Left kidney (tissue), 2 donors: ENCODE measurements around the gene RNF220. TPM values are rescaled to one million over a fixed set of nuclear protein-coding genes. Genes with fewer than 3 reads are reported as not detected.
A peak's percentile ranks its signal among the peaks of the same experiment; 100 is the strongest.

ENCODE experiments used
- DNase-seq: peaks from one replicate; pipeline ENCODE4 v3.0.0-alpha.2; 2013
- polyA plus RNA-seq: library from polyadenylated mRNA; unstranded; fragments of 120-200 nt; gene quantifications from one replicate; pipeline ENCODE4 v1.2.1, GENCODE V29; 2013; ENCODE audit not compliant: insufficient read length

Gene RNF220
- polyA plus RNA-seq, 1 donor: 80.5 TPM

DNA sequence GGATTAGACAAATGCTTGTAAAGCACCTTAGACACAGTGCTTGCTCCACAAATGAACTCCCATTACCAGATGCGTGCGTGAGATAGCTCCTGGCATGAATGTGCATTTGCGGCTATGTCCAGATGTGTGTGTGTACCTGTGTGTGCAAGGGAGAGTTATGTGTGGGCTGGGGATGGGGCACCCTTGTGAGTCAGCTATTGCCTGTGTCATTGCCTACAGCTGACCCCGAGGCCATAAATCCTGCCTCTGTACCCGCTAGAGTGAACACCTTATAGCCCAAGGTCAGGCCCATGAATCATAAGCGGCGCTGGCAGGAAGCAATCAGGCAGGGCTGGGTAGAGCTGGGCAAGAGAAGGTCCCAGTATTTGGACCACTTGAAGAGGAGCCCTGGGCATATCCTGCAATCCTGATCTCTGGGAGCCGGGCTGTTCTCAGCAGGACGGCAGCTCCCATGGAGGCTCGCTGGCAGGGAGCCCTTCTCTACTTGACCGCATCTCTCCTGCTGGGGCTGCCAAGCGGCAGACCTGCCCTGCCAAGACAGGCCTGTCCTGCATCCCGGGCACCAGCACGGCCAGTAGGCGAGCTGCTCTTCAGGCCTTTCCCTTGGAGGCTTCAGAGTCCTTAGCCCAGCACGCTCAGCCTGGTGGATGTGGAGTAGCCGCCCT, 182.9 kb downstream of the RNF220 start:
- no peak for DNase-seq

DNA sequence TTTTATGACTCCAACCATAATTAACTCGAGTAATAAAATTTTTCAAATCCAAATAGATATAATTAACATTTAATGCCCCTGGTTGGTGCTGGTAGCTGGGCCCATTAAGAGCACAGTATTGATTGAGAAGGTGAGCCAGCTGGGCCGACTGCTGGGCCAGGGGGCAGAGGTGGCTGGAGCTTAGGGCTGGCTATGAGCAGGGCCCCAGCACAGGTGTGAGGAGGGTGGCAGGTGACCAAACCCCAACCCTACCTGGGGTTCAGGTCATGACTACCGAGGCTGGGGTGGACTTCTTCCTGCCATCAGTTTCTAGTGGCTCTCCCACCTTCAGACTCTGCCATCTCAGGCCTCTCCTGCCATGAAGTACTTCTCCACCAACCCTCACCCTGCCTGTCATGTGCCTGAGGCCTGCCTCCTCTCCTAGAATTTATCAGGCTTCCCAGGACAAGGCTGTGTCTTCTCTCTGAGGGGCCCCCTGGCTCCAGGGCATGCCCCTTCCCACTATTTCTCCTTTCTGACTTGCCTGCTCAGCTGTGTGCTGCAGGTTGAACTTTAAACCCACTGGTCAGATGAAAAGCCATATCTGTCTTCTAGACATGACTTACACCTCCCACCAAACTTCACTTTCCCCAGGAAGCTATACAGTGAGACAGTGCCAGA, 183.6 kb downstream of the RNF220 start:
- no peak for DNase-seq

DNA sequence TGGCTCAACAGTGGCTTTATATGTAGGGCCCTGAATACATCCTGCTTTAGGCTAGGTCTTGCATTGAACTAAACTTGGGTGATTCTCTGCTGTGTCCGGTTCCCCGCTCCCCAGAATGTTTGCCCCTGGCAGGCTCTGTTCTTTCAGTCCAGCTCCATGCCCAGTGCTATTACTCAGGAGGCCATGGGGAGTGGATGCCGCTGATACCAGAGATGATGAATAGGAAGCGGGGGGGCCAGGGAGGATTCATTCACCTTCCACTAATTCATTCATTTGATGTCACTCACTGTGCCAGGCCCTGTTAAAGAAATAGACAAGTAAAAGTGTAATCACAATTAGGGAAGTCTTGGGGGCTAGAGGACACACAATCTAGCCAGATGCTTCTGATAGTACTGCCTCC, 185.4 kb downstream of the RNF220 start:
- no peak for DNase-seq

DNA sequence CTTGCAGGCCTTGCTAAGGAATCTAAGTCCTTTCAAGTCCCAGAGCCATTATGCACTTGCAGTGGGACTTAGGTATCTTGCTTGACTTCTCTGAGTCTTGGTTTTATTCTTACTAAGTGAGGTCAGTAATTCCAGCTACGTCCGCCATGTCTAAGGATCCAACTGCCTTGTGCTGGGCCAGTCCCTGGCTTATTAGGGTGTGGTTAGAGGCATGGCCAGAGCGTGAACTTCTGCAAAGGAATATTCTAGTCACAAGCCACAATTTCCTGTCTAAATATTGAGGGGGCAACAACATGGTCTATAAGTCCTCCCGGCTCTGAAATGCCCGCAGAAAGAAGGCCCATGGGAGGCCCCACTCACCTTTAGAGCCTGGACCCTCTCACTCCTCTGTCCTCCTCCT, 186.3 kb downstream of the RNF220 start:
- no peak for DNase-seq

DNA sequence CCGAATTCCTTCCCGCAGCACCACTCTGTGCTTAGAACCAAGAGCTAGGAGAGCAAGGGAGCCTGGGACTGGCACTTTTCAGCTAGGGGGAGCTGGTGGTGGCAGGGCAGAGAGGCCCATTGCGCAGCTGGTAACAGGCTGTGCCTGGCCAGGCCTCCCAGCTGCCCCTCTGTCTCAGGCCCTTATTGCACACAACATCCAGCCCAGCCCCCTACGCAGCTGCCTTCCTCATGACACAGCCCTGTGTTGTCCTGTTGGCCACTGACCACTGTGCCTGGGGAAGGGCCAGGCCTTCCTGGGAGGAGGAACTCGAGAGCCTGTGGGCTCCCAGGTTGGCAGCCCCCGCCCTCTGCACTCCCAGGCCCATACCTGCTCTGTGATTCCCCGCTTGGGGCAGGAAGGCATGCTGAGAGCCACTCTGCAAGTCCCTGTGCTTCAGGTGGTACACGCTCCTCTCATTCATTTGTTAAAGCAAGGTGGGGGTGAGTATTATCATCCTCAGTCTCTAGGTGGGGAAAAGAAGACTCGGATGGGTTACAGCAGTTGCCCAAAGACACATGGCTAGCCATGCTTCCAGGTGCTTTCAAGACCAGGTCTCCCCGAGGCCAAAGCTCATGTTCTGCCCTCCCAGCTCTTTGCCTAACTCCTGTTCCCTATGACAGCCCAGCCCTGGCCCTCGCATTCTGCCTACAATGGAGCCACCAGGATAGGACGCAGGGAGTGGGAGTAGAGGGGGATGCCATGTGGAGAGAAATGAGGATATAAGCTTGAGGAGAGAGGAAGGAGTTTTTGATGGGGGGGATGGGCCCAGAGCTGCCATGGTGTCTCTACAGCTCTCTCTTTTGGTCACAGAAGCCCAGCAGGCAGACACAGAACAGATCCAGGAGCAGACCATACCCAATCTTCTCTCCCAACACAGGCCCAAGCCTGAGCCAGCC, 187.4 kb downstream of the RNF220 start:
- DNase-seq: no peak

DNA sequence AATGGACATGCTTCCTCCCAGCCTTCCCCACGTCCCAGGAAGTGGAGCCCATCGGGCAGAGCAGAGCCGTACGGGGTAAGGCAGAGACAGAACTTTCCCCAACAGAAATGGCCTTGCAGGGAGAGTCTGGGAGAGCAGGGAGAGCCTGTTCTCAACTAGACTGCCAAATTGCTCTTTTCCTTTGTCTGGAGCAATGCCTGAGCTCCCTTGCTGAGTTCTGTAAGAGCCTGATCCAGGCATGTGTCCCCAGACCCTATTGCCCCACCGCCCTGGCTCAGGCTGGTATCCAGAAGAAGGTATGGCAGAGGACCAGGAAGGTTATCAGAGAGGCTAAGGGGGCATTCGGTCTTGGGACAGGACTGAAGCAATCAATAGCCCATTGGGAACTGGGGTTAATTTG, 189.3 kb downstream of the RNF220 start:
- DNase-seq: no peak

DNA sequence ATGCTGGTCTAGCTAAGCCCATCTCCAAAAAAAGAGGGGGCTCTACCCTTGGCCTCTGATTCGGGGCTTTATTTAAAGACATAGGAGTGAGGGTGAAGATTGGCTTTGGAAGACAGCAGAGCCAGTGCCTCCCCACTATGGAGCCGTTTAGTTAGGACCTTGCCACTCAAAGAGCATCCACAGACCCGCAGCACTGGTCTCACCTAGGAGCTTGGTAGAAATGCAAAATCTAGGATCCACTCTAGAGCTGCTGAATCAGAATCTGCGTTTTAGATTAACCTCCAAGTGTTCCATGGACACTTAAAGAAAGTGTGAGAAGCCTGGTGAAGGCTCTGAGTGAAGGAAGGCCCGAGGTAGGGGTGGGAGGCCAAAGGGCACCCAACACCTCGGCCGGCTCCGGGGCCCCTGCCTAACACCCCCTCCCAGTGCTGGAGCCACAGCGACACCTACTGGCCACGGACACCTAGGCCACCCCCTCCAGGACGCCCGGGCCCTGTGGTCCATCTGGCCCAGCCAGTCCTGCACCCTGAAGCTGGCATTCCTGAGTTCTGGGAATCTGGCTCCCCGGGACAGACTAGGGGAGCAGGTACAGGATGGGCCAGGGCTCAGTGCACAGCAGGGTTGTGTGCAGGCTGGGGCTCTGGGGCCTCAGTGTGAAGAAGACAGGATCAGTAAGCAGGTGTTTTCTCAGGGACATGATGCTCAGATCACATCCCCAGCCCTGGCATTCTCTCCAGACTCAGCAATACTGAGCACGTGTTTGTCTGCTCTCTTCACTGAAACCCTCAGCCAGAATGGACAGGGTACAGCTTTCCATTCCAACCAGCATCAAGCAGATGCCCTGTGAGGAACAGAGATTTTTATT, 190.0 kb downstream of the RNF220 start:
- DNase-seq: peak; percentile 47

DNA sequence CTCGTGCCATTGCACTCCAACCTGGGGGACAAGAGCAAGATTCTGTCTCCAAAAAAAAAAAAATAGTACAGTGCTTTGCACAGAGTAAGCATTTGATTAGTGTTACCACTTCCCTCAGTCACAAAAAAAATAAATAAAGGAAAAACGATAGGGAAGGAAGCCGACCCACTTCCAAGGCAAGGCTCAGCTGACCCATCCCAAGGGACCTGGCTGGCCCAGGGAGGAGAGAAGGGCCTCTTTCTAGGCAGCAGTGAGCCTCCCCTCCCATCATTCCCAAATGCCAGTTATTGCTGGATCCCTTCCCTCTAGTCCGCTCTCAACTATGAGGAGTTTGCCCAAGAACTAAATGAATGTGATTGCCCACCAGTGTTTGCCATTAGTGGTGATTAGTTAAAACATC, 191.5 kb downstream of the RNF220 start:
- no peak for DNase-seq

DNA sequence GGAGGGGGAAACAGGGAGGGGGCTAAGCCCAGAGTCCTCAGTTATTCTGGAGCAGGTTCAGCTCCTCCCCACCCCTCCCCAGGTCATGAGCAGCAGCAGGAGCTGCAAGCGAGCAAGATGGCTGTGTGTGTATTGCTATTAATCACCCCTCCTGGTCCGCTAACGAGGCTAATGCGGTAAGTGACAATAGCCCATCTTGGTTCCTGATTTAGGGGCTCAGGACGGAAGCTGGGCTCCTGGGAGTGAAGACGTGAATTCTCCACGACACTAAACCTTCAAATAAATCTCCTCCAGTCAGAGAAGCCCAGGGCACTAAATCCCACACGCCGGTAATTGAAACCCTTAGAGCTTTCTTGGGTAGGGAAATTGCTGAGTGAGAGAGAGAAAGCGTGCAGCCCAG, 193.1 kb downstream of the RNF220 start:
- DNase-seq: no peak

DNA sequence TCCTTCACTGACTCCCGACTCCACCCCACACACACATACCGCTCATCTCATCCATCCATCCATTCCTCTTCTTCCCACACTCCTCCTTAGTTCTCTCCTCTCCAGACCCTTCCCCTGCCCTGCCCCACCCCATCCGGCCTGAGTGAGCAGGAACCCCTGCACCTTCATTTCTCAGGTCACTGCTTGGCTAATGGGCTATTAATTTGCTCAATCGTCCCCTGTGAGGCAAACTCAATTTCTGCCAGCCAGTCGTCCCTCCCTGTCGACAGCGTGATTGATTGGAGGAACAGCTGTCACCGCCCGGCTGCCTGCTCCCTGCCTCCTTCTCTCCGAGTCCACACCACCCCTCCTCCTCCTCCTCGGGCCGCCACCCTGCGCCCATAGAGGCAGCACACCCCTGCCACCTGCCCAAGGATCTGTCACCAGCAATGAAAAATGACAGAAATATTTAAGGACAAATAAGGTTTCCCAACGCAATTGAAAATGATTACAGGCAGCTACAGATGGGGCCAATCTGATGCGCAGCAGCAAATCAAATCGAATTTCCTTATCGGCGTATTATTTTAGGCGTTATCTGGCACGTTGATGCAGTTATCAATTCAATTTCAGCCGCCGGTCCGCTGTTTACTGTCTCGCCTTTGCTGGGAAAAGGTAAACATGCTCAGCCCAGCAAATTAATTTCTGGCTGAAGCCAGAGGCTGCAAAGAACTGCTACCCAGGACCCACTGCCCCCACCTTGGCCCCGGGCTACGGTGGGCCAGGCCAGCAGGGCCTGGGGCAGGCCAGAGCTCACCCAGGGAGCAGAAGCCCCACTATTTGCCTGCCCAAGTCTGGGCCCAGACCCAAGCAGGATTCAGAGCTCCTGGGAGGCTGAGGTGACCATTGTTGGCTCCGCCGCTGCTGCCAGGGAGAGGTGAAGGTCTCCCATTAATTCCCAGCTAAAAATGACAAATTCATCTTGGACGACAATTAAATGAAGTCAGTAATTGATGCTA, 197.9 kb downstream of the RNF220 start:
- no peak for DNase-seq

DNA sequence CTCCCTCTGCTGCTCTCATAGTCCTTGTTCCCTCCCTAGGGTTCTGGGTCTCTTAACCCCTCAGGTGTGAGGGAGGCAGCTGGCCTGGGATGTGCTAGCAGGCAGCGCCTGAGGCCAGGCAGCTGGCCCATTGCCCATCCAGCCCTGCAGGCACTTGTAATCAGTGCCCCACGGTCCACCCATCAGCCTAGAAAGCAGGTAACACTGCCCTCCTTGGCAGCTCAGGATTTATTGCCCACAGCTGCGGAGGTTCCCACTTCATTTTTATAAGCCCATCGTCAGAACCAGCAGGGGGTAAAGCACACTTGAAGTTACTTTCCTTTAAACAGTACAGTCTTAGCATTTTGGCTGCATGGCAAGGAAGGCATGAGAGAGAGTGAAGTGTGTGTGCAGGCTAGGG, 198.7 kb downstream of the RNF220 start:
- no peak for DNase-seq

DNA sequence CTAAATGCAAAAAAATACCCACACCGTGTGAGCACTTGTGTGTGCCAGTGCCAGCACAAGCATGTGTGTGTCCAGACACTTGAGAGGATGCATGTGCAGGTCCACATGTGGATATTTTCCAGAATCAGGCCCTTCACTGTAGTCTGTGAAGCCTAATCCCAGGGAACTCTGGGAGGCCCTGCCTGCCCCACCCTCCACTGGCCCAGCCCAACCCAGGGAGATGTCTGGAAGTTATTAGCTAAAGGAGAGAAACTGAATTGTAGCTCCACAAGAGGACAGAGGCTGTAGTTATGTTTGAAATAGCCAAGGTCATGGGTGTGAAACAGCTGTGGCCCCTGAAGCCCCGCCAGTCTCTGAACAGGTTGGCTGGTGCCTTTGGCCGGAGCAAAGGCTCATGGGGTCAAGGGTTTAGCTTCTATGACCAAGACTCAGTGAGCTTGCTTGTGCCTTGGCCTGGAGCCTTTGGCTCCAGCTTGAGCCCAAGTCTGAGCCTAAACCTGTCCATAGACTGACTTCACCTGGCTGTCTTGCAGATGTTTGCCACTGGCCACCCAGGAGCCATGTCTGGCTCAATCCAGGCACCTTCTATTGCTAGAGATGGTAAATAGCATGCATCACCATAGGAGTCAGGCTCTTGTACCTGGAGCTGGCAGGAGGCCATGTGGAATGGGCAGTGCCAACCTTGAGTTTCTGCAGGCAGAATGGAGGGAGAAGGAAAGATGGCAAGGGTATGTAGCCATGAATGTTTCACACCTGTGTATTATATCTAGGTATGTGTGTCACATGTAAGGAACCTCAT, 199.3 kb downstream of the RNF220 start:
- DNase-seq: no peak

DNA sequence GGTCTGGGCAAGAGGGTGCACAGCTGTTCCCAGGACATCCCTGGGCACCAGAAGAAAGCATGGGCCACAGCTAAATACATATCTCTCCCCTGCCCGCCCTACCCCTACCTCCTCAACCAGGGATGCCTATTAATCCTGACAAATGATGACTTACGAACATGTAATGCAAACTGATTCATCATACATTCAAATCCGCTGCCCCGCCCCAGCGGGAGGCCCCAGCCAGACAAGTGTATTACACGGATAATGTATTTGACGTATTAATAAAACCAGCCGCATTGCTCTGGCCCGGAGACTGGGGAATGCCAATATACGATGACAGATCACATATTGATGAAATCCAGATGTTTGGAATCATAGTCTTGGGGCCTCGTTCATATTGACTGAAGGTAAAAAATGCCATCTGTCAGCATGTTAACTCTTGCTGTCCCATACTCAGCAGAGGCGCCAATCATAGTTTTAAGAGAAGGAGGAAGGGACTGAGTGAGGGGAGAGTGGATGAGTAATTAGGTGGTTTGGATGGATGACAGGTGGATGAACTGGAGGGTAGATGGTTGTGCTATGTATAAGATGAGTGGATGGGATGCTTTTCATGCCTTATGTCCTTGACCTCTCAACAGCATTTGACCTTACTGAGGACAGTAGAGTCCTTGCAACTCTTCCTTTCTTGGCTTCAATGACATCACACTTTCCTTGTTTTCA, 201.0 kb downstream of the RNF220 start:
- DNase-seq: no peak

DNA sequence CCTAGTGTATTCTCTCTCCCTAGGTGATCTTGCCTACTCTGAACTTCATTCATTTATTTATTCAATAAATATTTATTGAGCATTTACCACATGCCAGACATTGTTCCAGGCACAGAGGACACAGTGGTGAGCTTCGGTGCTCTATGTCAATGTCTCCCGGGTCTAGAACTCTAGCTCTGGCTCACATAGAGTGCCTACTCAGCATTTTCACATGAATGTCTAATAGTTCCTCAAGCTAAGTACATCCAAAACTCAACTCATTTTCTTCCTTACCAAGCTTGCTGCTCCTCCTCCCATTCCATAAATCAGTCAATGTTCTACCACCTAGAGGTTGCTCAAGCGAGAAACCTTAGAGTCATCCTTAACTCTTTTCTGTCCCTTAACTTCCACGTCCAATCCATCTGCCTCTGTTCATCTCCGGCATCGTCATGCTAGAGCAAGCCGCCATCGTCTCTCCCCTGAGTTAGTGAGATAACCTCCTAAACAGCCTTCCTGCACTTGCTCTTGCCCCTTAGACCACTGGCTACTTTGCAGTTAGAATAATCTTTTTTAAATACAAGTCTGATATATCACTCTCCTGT, 201.7 kb downstream of the RNF220 start:
- no peak for DNase-seq

DNA sequence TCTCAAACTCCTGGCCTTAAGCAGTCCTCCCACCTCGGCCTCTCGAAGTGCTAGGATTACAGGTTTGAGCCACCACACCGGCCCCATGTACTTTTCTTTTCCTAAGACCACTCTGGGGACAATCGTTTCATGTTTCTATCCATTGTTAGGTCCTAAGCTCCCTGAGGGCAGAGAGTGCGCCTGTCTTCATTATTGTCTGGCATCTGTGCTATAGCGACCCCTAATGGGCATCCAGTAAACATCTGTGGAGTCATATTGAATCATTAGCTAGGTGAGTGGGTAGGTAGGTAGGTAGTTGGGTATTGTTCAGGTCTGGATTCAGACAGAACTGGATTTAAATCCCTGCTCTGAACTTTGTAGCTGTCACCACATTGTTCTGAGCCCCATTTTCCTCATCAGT, 203.1 kb downstream of the RNF220 start:
- no peak for DNase-seq

DNA sequence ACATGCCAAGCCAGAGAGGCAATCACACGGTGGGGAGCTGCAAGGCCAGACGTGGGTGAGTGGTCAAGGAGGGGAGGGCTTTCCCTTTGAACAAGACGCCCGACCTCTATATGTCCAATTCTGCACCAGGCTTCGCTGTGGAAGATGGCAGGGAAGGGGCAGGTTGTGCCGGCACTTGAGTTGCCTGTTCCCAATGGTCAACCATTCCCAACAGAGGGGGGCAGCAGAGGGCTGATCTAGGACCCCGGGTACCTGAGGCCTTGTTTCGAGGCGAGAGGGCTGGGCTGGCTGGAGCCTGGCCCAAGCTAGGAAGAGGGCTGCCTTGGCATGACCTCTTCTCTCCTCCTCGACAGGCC, 204.3 kb downstream of the RNF220 start:
- DNase-seq: no peak

DNA sequence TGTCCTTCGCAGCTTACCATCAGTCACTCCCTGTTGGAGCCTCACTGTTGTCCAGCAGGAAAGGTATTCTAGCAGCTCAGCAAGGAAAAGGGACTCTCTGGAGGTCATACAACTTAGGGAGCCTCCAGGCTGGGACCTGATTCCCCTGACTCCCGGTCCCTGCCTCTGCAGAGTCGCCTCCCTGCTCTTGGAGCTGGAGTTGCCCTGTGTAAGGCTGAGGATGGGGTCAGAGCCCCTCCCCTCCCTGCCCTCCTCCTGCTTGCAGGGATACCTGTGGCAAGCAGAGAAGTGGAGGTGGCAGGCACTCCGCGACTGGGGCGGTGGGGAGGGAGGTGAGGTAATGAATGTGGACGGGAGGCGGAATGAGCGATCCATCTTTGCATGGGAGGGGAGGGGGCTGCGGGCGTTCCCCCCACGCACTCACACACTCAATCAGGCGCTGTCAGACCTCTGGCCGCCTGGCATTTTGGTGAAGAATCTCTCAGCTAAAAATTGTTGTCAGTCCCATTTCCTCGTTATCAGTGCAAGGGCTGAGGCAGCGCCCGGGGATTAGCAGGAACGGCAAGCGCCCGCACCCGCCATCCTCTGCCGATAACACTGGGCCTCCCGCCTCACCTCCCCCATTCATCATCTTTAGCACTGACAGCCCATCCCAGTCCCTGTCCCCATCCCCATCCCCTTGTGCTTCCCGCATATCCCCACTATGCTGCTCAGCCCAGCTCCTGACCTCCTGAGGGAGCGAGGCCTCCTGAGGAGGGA, 204.9 kb downstream of the RNF220 start:
- DNase-seq: no peak

DNA sequence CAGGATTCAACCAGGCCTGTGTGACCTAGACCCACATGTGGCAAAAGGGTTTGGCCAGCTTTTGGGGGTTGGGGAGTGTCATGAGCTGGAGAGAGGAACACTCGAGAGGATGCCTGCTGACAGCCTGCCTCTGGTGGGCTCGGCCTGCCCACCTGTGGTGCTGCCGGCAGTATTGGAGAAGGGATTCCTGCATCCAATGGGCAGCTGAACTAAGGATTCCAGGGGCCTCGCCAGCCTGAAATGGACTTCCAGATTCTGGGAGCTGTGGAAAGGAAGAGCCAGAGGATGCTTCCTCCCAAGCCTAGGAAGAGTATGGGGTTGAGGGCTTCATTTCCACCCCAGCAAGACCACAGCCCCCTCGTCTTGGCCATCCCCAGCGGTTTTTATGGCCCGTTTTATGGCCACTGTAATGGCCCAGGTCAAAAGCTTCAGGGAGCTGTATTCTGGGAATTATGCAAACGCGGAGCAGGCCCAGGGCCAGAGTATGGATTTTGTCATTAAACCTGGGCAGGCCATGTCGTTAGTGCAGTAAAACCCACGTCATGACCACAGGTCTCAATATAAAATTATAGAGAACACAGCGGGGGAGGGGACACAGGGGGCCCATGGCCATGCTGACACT, 205.6 kb downstream of the RNF220 start:
- no peak for DNase-seq
